OCI-LY3 (cell line): Measurements from ENCODE around the gene MS4A15.

ENCODE experiments used
- CTCF ChIP-seq: fragments of 200-600, 300-600 bp; sonication (generic); IDR thresholded peaks from 2 replicates; pipeline ENCODE4 v1.5.1; 2014; ENCODE audit warnings: antibody characterized with exemption, low read length, low read depth
- EZH2phosphoT487 ChIP-seq: fragments of 200-600 bp; shearing (Covaris generic); IDR thresholded peaks from 2 replicates; pipeline ENCODE4 v1.6.1; 2018; ENCODE audit warnings: antibody characterized with exemption, mixed run types, low read depth

- TF ChIP-seq CTCF (no peak), EZH2phosphoT487 (no peak)
These were observed 57.4 kb downstream of the MS4A15 start for GRCh38 chr11:60814112-60814511.
